H54 (cell line): ENCODE data around the gene TGOLN2.

Experiments
- DNase-seq: peaks from one replicate; pipeline ENCODE4 v3.0.0; 2011; ENCODE audit warnings: low spot score, mixed read lengths; ENCODE audit not compliant: insufficient read length
- FAIRE-seq: peaks from 3 replicates; lab custom pipeline; 2011; peaks lifted over from hg19 to GRCh38; lab: Jason Lieb, UNC
- POLR2A ChIP-seq: IDR thresholded peaks from 2 replicates; pipeline ENCODE4 v1.6.1; 2011; ENCODE audit warnings: low read depth, mild to moderate bottlenecking, low read length

TGOLN2 gene

GRCh38 chr2:85273738-85274731 is 53.8 kb downstream of the TGOLN2 start:
- no peak for TF ChIP-seq POLR2A
- DNase-seq (peak; percentile 26), FAIRE-seq (no peak)

- DNase-seq (no peak), FAIRE-seq (no peak)
- TF ChIP-seq POLR2A: no peak
Observed at GRCh38 chr2:85272357-85272756, 55.4 kb downstream of the TGOLN2 start.

- DNase-seq: no peak
- TF ChIP-seq POLR2A: no peak
- no peak for FAIRE-seq
Observed at GRCh38 chr2:85269959-85270358, 57.8 kb downstream of the TGOLN2 start.
